C4-2B (cell line): ENCODE measurements around the gene PDGFB.

Experiments used
- H3K27ac ChIP-seq: fragments of 450-650 bp; 2 replicates; pipeline ENCODE4 v1.5.1; 2017
- ZFX ChIP-seq: fragments of 450-650 bp; IDR thresholded peaks from 2 replicates; pipeline ENCODE4 v1.6.1; 2017
- TF ChIP-seq, protein P1 (sequence below): fragments of 450-650 bp; conservative IDR thresholded peaks from 2 replicates; pipeline ENCODE4 v1.5.1; 2017; ENCODE audit warnings: mild to moderate bottlenecking

Gene PDGFB

DNA sequence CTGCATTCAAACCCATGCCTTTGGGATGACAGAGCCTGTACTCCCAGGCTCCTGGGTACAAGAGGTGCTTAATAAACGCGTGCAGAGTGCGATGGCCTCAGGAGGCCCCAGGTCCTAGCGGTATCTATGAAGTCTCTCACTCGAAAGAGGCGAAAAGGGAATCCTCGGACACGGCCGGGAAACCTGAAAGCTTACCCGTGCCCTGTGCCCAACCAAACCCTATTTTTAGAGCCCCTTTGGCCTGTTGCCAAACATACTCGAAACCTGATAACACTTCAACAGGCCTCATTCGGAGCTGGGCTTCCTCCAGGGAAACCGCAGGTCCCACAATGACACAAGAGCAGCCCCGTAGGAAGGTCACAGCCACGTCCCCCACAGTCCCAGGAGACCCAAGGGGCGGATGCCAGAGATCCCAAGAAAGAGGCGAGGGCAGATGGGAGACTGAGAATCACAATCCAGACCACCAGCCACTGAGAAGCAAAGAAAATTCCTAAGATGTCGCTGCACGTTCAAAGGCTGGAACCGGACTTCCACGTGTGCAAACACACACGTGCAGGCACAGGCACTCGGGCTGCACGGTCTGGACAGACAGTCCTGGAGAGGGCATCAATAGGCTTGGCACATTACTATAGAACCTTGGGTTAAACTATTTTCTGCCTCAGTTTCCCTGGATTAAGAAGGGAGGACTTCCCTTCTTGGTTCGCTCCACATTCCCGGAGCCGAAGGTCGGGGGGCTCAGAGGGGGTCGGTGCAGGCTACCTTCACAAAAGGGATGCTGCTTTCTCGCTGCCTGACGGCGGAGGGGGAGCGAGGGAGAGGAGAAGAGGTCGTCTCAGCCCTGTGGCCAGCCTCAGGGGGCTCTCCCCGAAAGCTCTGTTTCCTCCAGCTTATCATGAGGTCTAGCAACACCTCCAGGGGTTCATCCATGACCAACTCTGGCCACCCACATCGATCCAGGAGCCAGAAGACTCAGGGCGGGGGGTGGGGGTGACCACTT lies 8.2 kb downstream of the PDGFB start:
- TF ChIP-seq, protein P1, sequence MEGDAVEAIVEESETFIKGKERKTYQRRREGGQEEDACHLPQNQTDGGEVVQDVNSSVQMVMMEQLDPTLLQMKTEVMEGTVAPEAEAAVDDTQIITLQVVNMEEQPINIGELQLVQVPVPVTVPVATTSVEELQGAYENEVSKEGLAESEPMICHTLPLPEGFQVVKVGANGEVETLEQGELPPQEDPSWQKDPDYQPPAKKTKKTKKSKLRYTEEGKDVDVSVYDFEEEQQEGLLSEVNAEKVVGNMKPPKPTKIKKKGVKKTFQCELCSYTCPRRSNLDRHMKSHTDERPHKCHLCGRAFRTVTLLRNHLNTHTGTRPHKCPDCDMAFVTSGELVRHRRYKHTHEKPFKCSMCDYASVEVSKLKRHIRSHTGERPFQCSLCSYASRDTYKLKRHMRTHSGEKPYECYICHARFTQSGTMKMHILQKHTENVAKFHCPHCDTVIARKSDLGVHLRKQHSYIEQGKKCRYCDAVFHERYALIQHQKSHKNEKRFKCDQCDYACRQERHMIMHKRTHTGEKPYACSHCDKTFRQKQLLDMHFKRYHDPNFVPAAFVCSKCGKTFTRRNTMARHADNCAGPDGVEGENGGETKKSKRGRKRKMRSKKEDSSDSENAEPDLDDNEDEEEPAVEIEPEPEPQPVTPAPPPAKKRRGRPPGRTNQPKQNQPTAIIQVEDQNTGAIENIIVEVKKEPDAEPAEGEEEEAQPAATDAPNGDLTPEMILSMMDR = no peak
- TF ChIP-seq ZFX = no peak
- H3K27ac ChIP-seq = peak overlapping the region; percentile 30

DNA sequence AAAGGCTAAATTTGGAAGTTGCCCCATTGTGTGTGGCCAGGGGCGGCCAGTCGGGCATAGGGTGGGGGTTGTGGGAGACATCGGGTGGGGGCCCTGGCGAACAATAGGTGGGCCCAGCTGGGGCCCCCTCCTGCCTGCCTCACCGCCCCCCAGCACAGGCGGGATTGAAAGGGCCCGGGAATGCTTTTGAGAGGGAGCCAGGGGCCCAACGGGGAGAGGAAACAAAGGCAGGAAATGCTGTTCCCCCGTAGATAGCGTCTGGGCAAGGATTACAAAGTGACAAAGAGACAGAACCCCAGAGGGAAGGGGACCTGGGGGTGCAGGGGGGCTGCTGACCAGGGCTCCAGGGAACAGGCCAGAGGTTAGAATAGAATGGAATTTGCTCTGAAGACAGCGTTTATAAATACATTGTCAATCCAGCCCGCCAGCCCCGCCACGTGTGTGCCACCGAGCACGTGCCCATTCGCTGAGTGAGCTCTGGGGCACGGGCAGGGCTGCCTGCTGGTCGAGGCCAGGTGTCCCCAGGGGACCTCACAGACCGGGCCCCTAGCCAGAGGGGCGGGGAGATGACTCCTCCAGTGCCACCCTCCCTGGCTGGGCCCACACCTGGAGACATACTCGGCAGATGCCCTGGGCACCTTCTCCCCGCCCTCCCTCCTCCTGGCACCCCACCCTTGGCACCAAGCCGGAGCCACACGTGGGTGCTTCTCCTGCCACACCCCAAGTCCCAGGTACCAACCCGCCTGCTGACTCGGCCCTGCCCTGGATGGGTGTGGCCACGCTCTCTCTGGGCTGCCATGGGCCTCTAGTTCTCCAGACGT lies 9.7 kb downstream of the PDGFB start:
- H3K27ac ChIP-seq = peak overlapping the region; percentile 30
- TF ChIP-seq, protein P1 = no peak
- no peak for TF ChIP-seq ZFX

DNA sequence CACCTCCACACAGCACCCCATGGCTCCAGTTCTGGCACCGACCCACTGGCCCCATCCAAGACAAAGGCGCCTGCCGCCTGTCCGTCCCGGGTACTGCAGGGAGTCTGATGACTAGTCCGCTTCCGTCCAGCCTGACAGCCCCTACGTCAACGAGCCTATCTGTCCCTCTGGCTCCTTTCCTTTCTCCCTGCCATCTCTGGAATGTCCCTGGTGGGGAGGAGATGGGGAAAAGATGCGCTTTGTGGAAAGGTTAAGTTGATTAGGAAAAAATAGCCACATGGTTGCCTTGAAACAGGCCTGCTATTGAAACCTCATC lies 10.4 kb downstream of the PDGFB start:
- H3K27ac ChIP-seq = no peak overlapping the region; the same call in 1 of the 2 replicates
- TF ChIP-seq, protein P1 = no peak
- no peak for TF ChIP-seq ZFX

DNA sequence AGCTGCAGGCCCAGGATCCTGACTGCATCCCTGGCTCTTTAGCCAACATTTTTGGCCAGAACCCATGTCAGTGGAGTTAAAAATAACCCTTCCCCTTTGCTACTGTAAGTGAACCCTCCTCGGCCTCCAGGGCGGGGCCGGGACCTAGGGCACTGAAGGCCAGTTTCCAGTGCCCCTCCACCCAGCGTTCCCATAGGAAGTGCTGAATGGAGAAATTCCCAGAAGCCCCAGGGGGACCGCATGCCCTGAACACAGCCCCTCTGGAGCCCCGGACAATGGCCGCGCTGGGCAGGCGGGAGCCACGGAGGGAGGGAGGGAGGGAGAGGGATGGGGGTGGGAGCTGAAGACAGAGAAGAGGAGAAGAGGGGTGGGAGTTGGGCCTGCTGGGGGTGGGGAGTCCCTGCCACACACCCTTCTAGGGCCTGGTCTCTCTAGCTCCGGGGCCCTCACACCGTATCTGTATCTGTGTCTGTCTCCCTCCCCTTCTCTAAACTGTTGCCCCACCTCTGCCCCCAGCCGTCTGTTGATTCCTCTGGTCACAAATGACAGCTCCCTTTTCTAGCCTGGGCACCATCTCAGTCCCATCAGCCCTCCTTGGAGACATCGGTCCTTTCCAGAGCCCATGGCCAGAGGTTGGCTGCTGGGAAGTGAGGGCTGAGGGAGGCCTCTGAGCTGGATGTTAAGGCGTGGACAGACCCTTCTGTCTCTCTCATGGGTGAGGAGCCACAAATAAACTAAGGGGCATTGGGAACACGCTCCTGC lies 10.9 kb downstream of the PDGFB start:
- TF ChIP-seq ZFX = no peak
- TF ChIP-seq, protein P1 = no peak

DNA sequence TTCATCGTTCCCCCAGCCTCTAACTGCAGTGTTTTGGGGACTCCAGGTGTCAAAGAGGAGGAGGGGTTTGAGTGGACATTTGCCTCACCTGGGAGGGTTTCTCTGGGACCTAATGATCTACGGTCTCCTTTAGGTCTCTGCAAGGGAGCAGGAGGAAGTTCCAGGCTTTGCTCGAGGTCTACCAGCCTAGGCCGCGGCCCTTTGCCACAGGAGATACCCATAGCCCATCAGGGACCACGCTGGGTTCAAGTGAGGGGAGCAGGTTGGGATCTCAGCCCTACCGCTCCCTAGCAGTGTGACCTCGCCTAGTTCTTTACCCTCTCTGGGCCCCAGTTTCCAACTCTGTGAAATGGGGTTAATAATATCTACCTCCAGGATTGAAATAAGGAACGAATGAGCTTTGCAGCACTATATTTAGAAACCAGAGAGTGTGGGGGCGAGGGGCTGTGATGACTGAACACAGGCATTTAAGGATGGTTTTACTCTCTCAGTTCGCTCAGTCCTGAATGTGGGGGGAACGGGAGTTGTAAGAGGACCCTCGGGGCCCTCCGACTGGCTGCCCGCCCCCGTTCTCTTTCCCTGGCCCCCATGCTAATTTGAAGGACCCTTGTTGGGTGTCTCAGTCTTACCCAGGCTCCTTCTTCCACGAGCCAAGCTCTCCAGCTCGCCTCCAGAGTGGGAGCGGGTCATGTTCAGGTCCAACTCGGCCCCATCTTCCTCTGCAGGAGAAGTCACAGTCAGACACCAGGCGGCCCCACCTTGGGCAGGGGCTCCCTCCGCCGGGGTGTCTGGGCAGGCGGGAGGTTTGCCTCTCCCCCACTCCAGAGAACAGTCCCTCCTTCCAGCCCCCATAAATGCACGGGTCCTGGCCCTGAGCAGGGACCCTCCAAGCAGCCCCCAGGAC lies 11.7 kb downstream of the PDGFB start:
- TF ChIP-seq, protein P1 = no peak
- no peak for TF ChIP-seq ZFX
- H3K27ac ChIP-seq = no peak overlapping the region

More for the DNA sequence above, 10.9 kb downstream of the PDGFB start:
- H3K27ac ChIP-seq = no peak overlapping the region

DNA sequence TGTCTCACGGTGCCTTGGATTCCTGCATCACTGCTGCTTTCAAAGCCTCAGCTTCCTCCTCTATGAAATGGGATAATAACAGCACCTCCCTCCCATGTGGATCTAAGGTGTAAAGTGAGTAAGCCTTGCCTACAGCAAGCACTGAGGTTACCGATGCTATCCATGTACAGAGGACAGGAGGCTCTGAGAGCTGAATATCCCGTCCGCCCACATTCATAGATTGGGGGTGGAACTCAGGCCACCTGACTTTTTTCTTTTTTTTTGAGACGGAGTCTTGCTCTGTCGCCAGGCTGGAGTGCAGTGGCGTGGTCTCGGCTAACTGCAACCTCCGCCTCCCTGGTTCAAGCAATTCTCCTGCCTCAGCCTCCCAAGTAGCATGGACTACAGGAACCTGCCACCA lies 12.5 kb downstream of the PDGFB start:
- TF ChIP-seq, protein P1 = no peak
- TF ChIP-seq ZFX = no peak
- no peak overlapping the region for H3K27ac ChIP-seq
